Effector memory CD8-positive, alpha-beta T cell (primary cell): ENCODE data around the gene INTS1.

Experiments
- ATAC-seq: fragments of 150-1000 bp; cut with Tn5 transposase; replicated peaks from 2 replicates; pipeline ENCODE4 v1.10.0; 2021; ENCODE audit warnings: mild to moderate bottlenecking, moderate library complexity
- DNase-seq, 3 experiments: peaks; one replicate each; pipeline ENCODE4 v3.0.0; 2021
- H3K27ac Mint-ChIP-seq, 2 donors: one replicate each; pipeline ENCODE4 v1.8.0; 2022; ENCODE audit warnings: mild to moderate bottlenecking in 2 of 2, mixed read lengths in 2 of 2, moderate library complexity in 2 of 2
- H3K27me3 Mint-ChIP-seq, 2 donors: one replicate each; pipeline ENCODE4 v1.8.0; 2022; ENCODE audit warnings: mixed read lengths in 2 of 2
- H3K36me3 Mint-ChIP-seq: one replicate; pipeline ENCODE4 v1.8.0; 2022; ENCODE audit warnings: mild to moderate bottlenecking, moderate library complexity, mixed read lengths; ENCODE audit not compliant: insufficient read depth
- H3K4me1 Mint-ChIP-seq, 2 donors: one replicate each; pipeline ENCODE4 v1.8.0; 2022; ENCODE audit warnings: low read depth in 2 of 2, mixed read lengths in 2 of 2
- H3K4me3 Mint-ChIP-seq, 2 donors: one replicate each; pipeline ENCODE4 v1.8.0; 2022; ENCODE audit warnings: mild to moderate bottlenecking in 2 of 2, mixed read lengths in 2 of 2, moderate library complexity in 2 of 2
- H3K9me3 Mint-ChIP-seq, 2 donors: one replicate each; pipeline ENCODE4 v1.8.0; 2022; ENCODE audit warnings: mixed read lengths in 2 of 2

The INTS1 gene

DNA sequence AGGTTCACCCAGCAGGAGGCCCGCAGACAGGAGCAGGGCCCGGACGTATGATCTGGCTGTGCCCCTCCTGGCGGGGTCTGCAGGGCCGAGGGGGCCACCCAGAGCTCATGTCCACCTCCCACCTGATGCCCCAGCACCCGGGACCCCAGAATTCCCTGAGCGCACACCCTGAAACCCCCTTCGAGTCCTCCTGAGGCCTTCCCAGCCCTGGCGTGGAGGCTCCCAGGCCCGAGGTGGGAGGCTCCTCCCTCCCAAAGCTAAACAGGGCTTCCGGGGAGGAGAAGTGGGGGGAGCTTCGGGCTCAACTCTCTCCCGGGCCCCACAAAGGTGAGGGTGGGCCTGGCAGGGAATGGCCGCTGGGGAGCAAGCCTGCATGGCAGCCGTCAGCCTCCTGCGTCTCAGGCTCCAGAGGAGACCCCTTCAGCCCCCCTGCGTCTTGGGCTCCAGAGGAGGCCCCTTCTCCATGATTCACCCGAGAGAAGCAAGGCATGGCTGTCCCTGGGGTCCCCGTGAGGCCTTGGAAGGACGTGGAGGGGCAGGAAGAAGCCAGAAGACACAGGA, 75.2 kb downstream of the INTS1 start:
- ATAC-seq, result no peak
- H3K27me3 Mint-ChIP-seq, result peaks cover 8 to 34% of the 10 kb centered on the region in 2 donors

GRCh38 chr7:1427064-1427657, 77.0 kb downstream of the INTS1 start:
- ATAC-seq (no peak), DNase-seq (no peak)
- Mint-ChIP-seq H3K4me1 (no peaks in the 10 kb centered on the region), H3K4me3 (no peak overlapping the region), H3K27me3 (peaks cover 14 to 40% of the 10 kb centered on the region in 2 donors), H3K9me3 (no peaks in the 10 kb centered on the region), H3K36me3 (no peaks in the 10 kb centered on the region), H3K27ac (no peak overlapping the region)

More for the DNA sequence above, 75.2 kb downstream of the INTS1 start:
- H3K36me3 Mint-ChIP-seq, result no peaks in the 10 kb centered on the region
- no peak overlapping the region for H3K27ac Mint-ChIP-seq
- no peak overlapping the region for H3K4me3 Mint-ChIP-seq
- peaks cover 4 to 6% of the 10 kb centered on the region in 2 donors for H3K4me1 Mint-ChIP-seq
- DNase-seq, result no peak
- H3K9me3 Mint-ChIP-seq, result no peaks in the 10 kb centered on the region

GRCh38 chr7:1426474-1426873, 77.7 kb downstream of the INTS1 start:
- ATAC-seq (no peak), DNase-seq (no peak)
- H3K27ac Mint-ChIP-seq, result peak overlapping the region in 1 of 2 donors; percentile 67
- H3K27me3 Mint-ChIP-seq, result peaks cover 13 to 33% of the 10 kb centered on the region in 2 donors
- H3K9me3 Mint-ChIP-seq, result no peaks in the 10 kb centered on the region
- H3K4me1 Mint-ChIP-seq, result no peaks in the 10 kb centered on the region
- H3K36me3 Mint-ChIP-seq, result no peaks in the 10 kb centered on the region
- no peak overlapping the region for H3K4me3 Mint-ChIP-seq

DNA sequence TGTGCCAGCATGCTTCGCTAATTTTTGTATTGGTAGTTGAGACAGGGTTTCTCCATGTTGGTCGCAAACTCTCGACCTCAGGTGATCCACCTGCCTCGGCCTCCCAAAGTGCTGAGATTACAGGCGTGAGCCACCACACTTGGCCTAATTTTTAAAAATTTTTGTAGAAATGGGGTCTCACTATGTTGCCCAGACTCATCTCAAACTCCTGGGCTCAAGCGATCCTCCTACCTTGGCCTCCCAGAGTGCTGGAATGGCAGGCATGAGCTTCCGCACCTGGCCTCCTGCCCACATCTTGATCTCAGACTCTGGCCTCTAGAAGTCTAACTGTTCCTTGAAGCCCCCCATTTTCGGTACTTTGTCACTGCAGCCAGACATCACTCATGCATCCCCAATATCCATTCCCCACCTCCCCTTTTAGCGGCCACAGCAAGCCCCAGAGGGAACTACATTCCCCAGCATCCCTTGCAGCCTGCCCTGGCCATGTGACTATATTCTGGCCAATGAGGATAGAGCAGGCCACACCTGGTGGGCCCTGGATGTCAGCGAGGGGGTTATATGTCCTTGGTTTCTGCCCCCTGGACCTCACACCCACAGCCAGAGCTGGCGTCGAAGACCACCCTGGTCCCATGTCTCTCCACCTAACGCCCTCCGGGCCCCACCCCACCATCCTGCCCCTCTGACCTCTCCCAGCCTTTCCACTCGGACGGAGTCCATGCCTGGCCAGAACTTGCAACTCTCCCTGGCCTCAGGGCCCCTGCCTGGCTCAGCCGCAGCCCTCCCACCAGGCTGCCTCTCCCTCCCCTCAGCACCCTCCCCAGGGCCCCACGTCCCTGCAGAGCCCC, 78.7 kb downstream of the INTS1 start:
- Mint-ChIP-seq H3K27ac (no peak overlapping the region), H3K9me3 (no peaks in the 10 kb centered on the region), H3K36me3 (no peaks in the 10 kb centered on the region), H3K27me3 (peaks cover 13 to 23% of the 10 kb centered on the region in 2 donors), H3K4me3 (no peak overlapping the region), H3K4me1 (no peaks in the 10 kb centered on the region)
- ATAC-seq, result no peak
- DNase-seq, result no peak

DNA sequence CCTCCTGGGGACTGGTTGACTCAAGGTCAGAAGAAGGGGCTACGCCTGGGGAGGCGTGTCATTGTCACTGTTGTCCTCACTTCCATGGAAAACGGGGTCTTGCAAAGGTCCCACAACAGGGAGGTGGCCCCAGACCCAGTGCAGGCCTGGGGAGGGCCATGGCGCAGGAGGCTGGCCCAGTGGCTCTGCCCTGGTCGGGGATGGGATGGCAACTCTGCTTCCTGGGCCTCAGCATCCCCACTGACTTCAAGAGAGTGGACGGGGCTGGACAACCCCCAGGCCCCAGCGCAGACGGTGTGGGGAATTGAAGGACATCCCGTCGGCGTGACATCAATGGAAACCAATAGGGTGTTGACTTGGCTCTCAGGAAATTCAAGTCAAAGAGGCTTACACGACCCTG, 80.1 kb downstream of the INTS1 start:
- Mint-ChIP-seq H3K4me3 (no peak overlapping the region), H3K9me3 (no peaks in the 10 kb centered on the region), H3K36me3 (no peaks in the 10 kb centered on the region), H3K27ac (no peak overlapping the region), H3K4me1 (peaks cover 0 to 4% of the 10 kb centered on the region in 2 donors), H3K27me3 (peaks cover 13 to 22% of the 10 kb centered on the region in 2 donors)
- DNase-seq (no peak), ATAC-seq (no peak)

- Mint-ChIP-seq H3K4me3 (no peak overlapping the region), H3K27ac (no peak overlapping the region), H3K4me1 (peaks cover 2 to 9% of the 10 kb centered on the region in 2 donors), H3K9me3 (no peaks in the 10 kb centered on the region), H3K27me3 (peaks cover 13 to 22% of the 10 kb centered on the region in 2 donors), H3K36me3 (no peaks in the 10 kb centered on the region)
- ATAC-seq (no peak), DNase-seq (no peak)
Measured at GRCh38 chr7:1423264-1423811, 80.9 kb downstream of the INTS1 start.

DNA sequence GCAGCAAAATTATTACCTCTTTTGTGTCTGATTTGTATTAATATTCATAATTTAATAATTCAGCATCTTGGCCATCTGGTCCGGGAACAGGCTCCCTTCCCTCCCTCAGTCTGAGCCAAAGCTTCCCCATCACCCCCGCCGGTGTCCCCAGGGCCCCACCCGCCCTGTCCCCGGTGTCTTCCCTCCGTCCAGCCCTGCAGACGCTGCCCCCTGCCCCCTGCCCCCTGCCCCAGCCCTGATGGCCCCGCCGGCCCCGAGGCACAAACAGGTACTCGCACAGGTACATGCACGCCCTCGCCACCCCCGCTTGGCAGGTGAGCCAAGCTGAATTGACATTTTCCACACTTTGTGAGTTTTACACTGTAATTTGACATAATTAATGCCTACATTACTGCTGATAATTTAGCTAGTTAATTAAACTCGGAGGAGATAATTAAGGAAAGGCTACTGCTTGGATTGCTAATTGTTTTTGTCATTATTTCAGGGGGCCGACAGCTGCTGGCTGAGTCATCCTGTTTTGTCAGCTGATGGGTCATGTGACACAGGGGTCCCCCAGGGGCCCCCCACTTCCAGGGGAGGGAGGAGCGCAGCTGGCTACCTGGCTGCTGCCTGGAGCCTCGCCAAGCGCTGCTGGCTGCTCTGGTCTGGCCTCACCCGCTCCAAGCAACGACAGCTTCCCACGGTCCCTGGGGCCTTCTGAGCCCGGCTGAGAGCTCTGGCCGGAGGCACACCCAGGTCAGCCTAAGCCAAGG, 81.5 kb downstream of the INTS1 start:
- ATAC-seq (no peak), DNase-seq (no peak)
- no peak overlapping the region for H3K27ac Mint-ChIP-seq

DNA sequence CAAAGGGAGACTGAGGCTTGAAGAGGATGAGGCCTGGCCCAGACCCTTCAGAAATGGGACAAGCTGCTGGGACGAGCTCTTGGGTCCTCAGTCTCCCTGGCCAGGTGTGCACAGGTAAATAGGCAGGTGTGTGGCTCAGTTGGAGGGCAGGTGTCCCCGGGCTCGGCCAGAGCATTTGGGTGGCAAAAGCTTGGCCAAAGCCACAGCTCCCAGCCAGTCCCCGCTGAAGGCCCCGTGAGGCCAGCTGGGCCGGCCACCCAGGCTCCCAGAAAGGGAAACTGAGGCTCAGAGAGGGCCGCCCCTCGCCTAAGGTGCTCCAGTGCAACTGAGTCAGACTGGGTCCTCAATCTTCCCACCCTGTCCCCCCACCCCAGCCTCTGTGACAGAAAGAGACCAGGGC, 82.2 kb downstream of the INTS1 start:
- ATAC-seq, result no peak

More for the DNA sequence above, 81.5 kb downstream of the INTS1 start:
- peaks cover 8 to 15% of the 10 kb centered on the region in 2 donors for H3K4me1 Mint-ChIP-seq
- no peaks in the 10 kb centered on the region for H3K36me3 Mint-ChIP-seq
- H3K4me3 Mint-ChIP-seq, result no peak overlapping the region
- H3K9me3 Mint-ChIP-seq, result no peaks in the 10 kb centered on the region
- H3K27me3 Mint-ChIP-seq, result peaks cover 13 to 22% of the 10 kb centered on the region in 2 donors

DNA sequence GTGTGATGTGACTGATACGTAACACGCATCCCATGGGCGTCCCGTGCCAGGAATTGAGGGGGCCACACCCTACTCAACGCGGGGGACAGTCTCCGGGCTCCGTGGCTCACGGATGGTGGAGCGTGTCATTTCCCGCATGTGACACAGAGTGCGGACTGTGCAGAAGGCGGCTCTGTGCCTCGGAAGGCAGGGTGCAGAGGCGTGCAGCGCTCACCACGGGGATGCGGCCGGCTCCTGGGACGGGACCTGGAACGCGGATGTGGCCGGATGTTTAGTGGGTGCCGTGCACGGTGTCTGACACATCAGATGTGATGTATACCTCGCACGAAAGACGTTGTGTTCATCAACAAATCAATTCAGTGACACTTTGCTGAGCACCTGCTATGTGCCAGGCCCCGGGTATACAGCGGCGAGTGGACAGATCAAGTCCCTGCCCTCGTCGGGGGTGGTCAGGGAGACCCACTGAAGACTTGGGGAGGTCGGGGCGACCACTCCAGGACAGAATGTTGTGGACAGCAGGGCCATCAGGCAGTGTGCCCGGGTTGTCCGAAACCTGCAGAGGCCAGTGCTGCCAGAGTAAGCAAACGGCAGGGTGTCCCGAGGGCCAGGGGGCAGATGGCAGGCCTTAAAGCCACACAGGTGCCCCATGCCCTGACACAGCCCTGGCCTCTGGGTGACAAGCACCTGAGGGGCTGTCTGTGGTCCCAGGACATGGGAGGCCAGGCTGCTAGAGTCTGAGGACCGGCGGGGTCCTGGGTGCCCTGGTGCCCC, 83.0 kb downstream of the INTS1 start:
- H3K9me3 Mint-ChIP-seq, result no peaks in the 10 kb centered on the region
- peaks cover 13 to 22% of the 10 kb centered on the region in 2 donors for H3K27me3 Mint-ChIP-seq
- no peak for DNase-seq
- no peak for ATAC-seq
- no peak overlapping the region for H3K27ac Mint-ChIP-seq
- peaks cover 4% of the 10 kb centered on the region for H3K36me3 Mint-ChIP-seq
- no peak overlapping the region for H3K4me3 Mint-ChIP-seq
- peaks cover 16 to 24% of the 10 kb centered on the region in 2 donors for H3K4me1 Mint-ChIP-seq

More for the DNA sequence above, 82.2 kb downstream of the INTS1 start:
- H3K9me3 Mint-ChIP-seq, result no peaks in the 10 kb centered on the region
- no peak overlapping the region for H3K4me3 Mint-ChIP-seq
- H3K27ac Mint-ChIP-seq, result no peak overlapping the region
- peaks cover 13 to 22% of the 10 kb centered on the region in 2 donors for H3K27me3 Mint-ChIP-seq
- peaks cover 14 to 22% of the 10 kb centered on the region in 2 donors for H3K4me1 Mint-ChIP-seq
- DNase-seq, result no peak
- H3K36me3 Mint-ChIP-seq, result peaks cover 4% of the 10 kb centered on the region
